ENCODE results near the gene TAL2.

- TF ChIP-seq CTCF (IDR thresholded peaks at IDR 0.05): no peak
- no peak for TF ChIP-seq POLR2A (IDR thresholded peaks at IDR 0.05)
These were observed 40.0 kb downstream of the TAL2 start for GRCh38 chr9:105702207-105702606.
